GM03348 (cell line): ENCODE data around the gene DROSHA.
"Not testable (repeated sequence)": the region's sequence is repeated elsewhere in the genome, so short reads cannot be mapped to it uniquely, and the experiment has no call there.

ENCODE experiments used
- DNase-seq: peaks from one replicate; pipeline ENCODE4 v3.0.0; 2012; ENCODE audit warnings: low spot score

The DROSHA gene

DNA sequence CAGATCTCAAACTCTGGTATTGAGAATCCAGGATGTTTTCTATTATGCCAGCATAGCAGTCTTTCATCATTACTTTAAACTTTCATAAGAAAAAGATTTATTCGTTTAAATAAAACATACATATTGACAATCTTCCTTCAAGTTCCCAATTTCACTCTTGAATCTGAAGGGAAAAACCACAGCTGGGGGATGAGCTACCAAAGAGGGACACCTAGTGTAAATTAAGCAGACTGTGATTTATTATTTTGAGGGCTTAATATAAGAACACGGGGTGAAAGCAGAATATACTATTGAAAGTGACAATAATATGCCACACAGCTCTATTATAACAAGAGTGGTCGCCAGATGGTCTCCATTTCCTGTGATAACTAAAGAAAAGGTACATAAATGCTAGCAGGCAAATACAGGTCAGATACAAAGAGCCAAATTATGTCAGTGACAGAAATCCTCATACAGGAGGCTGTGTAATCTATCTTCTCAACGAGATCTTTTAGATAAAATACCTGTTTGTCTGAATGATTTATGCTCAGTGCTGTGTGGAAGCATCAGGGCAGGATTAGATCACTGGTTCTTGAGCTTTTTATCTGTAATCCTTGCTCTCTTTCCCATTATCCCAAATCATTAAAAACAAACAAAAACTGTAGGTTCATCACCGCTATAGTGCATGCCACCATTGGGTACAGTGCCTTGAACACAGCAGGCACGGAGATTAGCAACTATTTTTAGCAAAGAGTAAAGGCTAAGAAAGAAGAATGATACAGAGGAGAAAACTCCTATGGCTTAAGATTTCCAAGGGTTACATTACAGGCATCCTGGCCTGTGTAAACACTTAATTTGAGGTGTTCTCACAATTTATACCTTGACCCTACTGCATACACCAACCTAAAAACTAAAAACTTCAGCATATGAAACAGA, 116.6 kb downstream of the DROSHA start:
- DNase-seq, result peak; percentile 13

DNA sequence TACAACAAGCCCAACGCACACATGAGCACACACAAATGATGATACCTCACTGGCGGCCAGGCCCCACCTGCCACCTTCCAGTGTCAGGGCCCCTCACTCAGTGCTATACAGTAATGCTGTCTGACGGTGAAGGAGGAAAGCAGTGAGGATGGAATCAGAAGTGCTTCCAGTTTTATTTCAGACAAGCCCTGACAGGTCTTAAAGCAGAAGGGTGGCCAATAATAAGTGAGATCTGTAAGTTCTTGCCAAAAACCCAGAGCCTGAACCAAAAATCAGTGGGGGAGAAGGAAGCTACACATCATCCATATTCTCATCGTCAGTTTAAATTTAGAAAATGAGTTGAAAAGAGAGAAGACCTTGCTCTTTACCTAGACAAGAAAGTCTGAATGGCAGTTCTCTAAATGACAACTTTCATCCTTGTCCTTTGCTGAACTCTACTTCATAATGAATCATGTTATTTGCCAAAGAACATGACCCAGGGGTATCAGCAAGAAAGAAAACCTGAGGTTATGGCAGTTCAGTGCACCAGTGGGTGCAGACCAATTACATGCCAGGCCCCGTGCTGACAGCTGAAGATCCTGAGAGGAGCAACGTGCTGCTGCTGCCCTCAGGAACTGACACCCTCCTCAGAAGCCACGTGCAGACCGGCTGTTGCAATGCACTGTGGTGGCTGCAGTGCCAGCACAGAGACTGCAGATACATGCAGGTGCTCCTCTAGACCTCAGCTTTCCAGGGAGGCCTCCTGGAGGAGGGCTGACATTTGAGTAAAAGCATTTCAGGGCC, 118.7 kb downstream of the DROSHA start:
- DNase-seq, result peak; percentile 11

DNA sequence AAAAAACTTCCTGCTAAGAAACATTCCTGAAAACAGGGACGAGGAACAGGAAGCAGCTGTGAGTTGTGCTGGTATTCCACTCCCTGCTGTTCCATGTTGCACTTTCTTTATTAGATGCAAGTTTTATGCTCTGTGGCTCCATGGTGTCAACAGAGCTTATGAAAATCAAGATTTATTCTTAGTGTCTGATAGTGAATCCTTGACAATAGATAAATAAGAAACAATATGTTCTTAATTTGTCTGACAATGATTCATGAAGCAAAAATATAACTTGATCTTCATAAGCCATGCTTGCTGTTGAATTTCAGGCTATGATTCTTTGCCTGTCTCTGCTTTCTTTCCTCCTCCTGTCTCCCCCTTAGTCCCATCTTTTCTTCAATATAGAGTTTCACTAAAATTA, 119.6 kb downstream of the DROSHA start:
- peak; percentile 41 for DNase-seq

DNA sequence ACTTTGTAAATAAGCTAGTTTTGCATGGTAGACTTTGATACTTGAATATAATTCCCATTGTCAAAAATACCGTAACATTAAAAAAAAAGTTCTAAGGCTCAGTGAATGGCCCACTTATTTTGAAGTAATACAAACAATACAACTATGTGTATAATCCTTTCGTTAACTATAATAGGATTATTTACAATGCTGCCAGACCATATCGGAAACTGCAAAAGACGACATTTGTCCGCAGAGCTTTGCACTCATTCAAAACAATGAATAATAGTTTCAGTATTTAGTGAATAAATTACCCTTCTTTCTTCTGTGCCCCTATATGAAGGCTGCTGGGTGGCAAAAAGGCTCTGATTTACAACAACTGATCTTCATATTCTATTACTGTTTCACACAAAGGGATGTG, 121.8 kb downstream of the DROSHA start:
- no peak for DNase-seq

DNA sequence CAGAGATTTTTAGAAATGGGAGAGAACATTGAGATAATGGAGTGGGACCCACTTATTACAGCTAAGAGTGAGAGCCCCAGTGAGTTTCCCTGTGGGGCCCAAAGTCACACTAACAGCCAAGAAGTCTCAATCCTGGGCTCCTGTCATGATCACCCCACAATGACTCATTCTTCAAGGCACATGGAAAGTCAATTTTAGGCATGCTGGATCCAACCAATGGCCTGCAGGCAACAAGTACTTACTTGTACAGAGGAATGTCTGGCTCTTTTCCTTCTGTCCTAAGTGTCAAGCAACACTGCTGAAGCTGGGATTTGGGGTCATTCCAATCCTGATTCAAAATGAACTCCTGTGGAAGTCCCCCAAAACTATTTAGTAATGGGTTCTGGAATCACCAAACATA, 123.1 kb downstream of the DROSHA start:
- DNase-seq, result peak; percentile 44

DNA sequence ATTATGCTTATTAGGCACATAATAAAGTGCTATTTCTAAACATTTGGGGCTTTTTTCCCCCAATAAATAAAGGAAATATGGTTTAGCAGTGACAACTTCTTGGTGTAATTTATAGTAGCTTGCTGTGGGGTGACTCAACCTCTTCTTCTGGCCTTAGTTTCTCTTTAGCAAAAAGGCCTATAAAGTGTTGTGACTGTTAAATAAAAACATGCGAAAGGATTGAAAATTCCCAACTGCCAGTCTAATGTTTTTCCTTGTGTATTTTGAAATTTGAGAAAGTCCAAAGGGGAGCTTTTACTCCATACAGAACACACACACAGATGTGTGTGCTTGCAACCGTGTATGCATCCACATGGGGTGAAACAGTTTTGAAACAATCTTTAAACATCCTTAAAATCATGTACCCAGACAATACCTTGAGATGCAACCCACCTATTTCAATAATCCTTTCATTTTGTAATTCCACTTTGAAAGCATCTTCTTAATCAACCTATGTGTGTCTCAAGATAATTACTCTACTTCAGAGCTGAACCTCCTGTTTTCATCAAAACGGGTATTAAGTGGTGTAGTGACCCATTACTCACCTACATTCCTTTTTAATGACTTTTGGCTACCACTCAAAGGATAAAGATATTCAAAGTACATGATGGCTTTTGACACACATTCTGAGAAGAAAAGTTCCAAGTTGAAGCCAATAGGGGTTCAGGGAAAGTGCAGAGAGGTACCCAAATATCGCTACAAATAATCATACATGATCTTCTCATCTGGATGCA, 123.8 kb downstream of the DROSHA start:
- DNase-seq, result no peak

DNA sequence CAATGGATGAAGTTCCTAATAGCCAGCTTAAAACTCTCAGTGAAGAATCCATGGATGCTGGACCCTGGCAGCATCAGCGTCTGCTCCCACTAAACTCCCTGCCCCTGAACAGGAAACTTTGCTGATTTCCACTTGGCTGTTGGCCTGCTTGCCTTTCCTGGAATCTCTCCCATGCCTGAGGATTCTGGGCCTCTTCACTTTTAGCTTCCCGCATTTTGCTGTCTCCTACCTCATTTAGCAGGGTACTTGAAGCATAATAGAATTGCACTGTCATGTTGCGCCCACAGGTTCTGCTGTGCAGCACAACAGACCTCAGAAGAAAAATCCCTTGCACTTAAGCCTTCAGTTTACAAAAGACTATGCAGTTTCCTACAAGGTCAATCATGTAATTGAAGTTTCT, 127.6 kb downstream of the DROSHA start:
- no peak for DNase-seq

DNA sequence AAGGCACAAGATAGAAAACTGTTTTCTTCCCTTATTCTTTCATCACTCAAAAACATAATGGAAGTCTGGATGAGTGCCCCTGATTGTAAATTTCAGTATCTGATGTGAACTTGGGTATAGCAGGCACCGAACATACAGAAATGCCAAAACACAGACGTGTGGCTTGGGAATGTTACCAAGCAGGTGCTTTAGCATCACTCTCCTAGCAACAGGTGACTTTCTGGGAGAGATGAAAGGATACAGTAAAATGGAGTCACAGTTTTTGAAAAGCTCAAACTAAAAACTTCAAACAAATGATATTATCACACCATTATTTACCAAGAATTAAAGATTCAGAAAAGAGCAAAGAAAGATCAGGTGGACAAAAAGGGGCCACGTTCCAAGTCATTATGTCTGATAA, 130.2 kb downstream of the DROSHA start:
- DNase-seq, result no peak

DNA sequence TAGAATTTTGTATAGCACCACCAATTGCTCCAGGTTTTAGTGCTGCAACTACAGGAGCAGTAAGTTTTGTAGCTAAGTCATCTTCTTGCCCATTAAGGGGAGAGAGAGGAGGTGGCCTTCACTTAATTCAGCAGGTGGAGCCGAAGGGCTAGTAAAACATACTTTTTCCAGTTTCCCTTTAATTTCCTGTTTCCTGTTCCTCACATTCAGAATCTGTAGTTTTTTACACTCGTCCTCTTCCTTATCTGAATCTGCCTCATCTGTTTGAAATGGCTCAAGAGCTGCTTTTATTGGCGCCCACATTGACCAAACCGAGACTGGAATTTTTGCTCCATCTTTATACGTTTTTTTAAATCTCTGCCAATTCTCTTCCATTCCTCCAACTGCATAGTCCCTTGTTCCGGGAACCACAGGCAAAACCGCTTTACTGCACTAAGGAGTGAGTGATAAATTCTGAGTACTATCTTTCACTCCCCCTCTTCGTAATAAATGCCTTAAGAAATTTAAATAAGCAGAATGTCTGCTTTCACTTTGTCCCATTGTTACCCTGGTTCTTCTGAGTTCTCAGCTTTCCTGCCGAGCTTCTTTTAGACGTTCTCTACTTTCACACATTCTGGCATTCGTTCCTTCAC, 133.9 kb downstream of the DROSHA start:
- DNase-seq, result no peak

DNA sequence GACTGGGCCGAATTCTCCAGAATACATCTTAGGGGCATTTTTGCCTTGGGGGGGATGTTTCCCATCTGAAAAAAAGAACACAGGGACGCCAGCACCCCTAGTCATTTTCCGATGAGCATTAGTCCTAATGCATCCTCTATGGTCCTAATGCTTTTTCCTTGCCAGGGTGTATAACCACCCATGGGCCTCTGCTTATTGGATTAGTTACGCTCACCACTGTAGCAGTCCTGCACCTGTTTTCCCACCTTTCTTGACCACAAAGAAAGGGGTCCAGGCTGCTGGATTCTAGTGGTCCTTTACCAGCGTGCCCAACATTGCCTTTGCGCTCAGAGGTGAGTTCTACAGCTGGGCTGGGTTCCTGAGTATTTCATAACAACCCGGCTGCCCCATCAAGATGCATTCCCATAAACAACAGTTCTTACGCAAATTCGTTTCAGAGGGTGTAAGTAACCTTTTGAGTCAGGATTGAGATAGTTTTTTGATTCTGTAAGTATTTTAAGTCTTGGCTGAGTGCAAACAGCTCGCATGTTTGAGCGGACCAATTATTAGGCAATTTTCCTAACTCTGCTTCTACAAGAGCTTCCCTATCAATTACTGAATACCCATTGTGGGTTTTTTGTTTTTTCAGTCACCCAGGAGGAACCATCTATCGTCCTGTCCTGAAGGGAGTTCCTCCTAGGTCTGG, 135.1 kb downstream of the DROSHA start:
- no peak for DNase-seq

DNA sequence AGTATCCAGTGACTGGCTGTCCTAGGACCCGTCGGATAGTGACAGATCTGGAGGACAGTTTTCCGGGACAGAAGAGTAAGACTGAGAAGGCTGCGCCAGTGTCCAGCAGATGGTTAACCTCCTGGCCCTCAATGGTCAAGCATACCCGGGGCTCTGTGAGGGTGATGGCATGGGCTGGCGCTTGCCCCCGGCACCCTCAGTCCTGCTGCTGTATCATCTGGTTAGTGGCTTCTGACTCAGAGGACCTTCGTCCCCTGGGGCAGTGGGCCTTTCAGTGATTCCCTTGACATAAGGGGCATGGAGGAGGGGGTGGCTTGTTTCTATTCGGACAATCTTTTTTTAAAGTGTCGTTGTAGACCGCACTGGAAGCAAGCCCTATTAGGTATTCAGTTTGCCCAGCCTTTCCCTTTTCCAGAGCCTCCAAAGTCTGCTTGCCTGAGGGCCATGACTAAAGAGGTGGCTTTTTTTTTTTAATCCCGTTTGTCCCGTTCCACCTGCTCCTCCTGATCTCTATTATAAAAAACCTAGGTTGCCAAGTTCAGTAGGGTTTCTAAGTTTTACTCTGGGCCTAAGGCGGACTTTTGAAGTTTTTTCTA, 136.3 kb downstream of the DROSHA start:
- DNase-seq, result not testable (repeated sequence)

DNA sequence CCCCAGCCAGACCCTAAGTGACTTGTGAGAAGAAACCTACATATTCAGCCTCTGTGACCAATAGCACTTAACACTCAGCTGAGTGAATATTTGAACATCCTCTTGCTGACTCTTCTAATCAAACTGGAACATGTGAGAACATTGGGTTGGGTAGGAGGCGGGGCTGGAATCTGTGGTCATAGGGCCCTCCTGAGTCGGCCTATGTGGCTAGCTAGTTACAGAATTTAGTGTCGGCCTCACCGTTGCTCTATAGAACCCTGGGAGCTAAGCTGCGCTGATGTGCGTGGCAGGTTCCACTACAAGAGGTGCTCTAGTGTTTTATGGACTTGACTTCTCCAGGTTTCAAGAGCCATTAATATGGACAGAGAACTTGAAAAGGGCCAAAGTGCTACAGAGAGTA, 138.8 kb downstream of the DROSHA start:
- DNase-seq, result no peak

DNA sequence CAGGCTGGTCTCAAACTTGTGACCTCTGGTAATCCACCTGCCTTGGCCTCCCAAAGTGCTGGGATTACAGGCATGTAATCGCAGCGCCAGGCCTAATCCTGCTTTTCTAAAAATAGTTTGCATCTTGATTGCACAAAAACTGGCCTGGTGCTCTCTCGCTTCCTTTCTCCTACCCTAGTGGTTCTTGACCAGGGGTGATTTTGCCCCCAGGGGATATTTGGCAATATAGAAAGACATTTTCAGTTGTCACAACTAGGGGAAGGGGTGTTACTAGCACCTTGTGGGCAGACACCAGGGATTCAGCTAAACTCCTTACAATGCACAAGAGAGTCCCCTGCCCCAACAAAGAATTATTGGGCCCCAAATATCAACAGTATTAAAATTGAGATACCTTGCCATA, 139.8 kb downstream of the DROSHA start:
- DNase-seq, result no peak

DNA sequence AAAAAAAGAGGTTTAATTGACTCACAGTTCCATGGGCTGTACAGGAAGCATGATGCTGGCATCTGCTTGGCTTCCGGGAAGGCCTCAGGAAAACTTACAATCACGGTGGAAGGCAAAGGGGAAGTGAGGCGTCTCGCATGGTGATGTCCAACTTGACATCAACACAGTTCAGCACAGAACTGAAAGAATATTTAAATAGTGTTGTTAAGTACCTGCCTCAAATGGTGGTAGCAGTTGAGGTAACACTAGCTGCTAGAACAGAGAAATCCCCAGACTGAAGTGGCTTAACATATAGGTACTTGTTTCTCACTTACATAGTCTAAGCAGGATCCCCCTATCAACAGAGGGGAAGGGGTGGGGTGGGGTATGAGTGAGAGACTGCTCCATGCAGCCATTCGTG, 141.6 kb downstream of the DROSHA start:
- no peak for DNase-seq

DNA sequence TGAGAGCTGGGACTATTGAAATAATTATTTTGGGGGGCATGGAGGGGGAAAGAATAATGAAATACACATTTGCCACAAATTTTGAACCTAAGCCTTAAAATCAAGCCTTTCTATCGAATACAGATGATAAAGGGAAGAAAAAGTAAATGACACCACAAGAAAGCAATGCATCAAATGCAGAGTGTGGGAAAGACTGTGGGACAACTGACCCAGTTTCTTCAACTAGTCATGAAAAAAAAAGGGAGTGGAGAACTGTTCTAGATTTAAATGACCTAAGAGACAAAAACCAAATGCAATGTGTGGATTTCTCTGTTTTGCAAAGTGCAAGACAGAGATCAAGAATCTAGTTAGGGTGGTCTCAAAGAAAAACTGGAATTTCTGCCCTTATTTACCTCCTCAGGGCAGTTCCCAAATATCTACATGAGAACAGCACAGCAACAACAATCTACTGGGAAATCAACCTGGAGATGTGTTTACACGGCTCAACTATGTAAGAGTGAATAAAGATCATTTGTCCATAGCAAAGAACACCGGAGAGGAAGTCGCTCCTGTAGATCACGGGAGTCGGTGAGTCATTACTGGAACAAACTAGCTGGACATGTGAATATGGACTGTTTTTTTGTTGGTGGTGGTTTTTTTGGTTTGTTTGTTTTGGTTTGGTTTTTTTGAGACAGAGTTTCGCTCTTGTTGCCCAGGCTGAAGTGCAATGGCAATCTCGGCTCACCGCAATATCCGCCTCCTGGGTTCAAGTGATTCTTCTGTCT, 145.9 kb downstream of the DROSHA start:
- no peak for DNase-seq

DNA sequence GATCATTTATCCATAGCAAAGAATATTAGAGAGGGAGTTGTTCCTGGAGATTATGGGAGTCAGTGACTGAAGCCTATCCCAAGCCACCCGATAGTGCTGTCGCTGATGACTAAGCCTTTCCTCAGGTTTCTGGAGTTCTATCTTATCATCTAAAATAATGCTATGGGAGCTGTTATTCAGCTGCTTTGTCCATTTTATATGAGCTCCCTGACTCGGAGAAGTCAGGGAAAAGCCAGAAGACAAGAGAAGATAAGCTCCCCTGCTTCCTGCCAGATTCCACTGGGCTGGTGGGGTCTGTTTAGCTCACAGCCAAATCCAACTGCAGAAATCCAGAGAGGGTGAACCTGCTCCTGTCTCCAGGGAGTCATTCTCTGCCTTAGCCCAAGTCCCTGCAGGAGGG, 148.2 kb downstream of the DROSHA start:
- DNase-seq, result no peak

DNA sequence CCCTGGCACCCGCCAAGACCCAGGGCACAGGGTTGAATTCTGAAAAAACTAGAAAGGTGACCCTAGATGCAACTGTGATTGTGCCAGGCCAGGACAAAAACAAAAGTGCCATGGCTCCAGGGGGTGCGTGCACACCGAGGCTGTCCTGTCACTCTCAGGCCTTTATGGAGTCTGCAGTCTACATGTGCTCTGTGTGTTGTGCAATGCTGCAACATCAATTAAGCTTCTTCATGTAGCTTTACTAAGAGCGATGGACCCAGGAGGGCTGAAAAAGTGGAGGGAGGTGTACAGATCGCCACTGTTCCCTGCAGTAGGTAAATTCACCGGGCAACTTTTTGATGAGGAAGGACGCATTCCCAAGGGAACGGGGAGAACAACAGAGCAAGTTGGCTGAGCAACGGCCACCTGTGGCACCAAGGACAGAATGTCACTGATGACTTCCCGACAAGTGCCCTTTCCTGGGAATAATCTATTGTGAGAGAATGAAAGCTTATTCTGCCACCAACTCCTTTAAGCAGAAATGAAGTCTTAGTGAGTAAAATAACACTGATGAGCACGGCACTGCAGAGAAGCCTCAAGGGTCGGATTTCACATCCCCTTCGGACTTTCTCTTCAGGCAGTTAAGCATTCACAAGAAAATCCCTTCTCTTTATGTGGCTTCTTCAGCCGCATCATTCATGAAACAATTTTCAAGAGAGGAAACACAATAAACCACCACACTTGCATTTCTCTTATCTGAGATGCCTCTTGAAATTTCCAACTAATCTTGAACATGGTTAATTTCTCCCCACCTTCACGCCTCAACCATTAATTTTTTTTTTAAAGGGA, 149.6 kb downstream of the DROSHA start:
- no peak for DNase-seq

DNA sequence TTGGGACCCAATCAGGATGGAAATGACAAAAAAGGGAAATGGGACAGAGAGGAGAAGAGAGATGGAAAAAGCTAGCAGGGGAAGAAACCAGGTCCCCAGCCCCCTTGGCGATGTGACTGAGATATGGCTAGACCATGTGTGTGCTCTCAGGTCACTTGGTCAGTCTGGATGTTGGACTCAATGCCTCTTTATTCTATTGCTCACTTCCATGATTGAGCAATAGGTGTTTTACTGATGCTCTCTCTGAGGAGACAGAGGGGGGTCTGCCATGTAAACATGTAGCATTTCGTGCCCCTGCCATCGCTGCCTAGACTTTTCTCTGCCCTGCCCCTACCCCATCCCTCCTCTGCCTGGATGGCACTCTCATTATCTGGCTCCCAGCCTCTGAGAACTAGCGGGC, 150.6 kb downstream of the DROSHA start:
- no peak for DNase-seq

DNA sequence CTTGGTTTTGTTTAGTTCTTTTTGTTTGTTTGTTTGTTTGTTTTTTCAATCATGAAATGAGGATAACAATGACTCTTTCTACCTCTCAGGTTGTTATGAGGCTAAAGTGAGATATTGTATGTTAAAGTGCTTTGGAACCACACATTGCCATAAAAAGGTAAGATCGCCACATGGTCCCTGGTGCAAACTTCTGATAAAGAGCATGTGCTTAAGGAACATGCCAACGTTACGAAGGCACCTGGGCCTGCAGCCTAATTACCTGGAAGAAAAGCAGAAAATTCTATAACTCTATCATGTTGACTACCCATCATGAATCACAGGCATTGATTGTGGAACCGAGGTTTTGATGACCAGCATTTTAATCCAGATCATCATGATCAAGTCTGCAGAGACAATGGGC, 151.8 kb downstream of the DROSHA start:
- no peak for DNase-seq
